ENCODE measurements around the gene TCF20.

Gene TCF20

GRCh38 chr22:42310291-42311015 is 40.0 kb upstream of the TCF20 start:
- Histone ChIP-seq H4K20me1 (ENCODE audit: insufficient read depth, low read length, poor library complexity, severe bottlenecking) (no peaks in the 10 kb centered on the region), H3K4me1 (ENCODE audit: insufficient read depth, low read length, poor library complexity, severe bottlenecking) (peaks cover 61% of the 10 kb centered on the region), H3K27me3 (ENCODE audit: insufficient read depth, low read length, poor library complexity, severe bottlenecking) (no peaks in the 10 kb centered on the region), H3K79me2 (ENCODE audit: insufficient read depth, low read length) (peaks cover 17% of the 10 kb centered on the region; the same call in 1 of the 2 replicates), H3K4me3 (ENCODE audit: low read length, poor library complexity, severe bottlenecking) (no peak overlapping the region), H3K36me3 (ENCODE audit: insufficient read depth, low read length) (no peaks in the 10 kb centered on the region), H3K9ac (ENCODE audit: low read depth, low read length, poor library complexity, severe bottlenecking) (no peak overlapping the region), H3K9me2 (replicated peaks; ENCODE audit: low read depth, low read length) (no peaks in the 10 kb centered on the region), H3F3A (ENCODE audit: low read depth) (no peaks in the 10 kb centered on the region), H2AFZ (ENCODE audit: low read length) (no peak overlapping the region), H3K9me3 (ENCODE audit: insufficient read depth, low read depth, low read length) (no peaks in the 10 kb centered on the region), H3K4me2 (ENCODE audit: low read depth, low read length, poor library complexity, severe bottlenecking) (no peak overlapping the region)
- TF ChIP-seq CTCF (conservative IDR thresholded peaks at IDR 0.05; ENCODE audit: low read length) (no peak), EZH2phosphoT487 (IDR thresholded peaks at IDR 0.05; ENCODE audit: borderline replicate concordance) (no peak)

GRCh38 chr22:42309865-42310264 is 39.4 kb upstream of the TCF20 start:
- H3K9me3 ChIP-seq (ENCODE audit: insufficient read depth, low read depth, low read length) = no peaks in the 10 kb centered on the region
- H3K9ac ChIP-seq (ENCODE audit: low read depth, low read length, poor library complexity, severe bottlenecking) = no peak overlapping the region
- H3K4me2 ChIP-seq (ENCODE audit: low read depth, low read length, poor library complexity, severe bottlenecking) = no peak overlapping the region
- no peaks in the 10 kb centered on the region for H3F3A ChIP-seq (ENCODE audit: low read depth)
- no peak overlapping the region for H2AFZ ChIP-seq (ENCODE audit: low read length)
- H3K79me2 ChIP-seq (ENCODE audit: insufficient read depth, low read length) = peaks cover 17% of the 10 kb centered on the region; the same call in 1 of the 2 replicates
- peaks cover 57% of the 10 kb centered on the region for H3K4me1 ChIP-seq (ENCODE audit: insufficient read depth, low read length, poor library complexity, severe bottlenecking)
- H4K20me1 ChIP-seq (ENCODE audit: insufficient read depth, low read length, poor library complexity, severe bottlenecking) = no peaks in the 10 kb centered on the region
- TF ChIP-seq EZH2phosphoT487 (IDR thresholded peaks at IDR 0.05; ENCODE audit: borderline replicate concordance) (no peak), CTCF (conservative IDR thresholded peaks at IDR 0.05; ENCODE audit: low read length) (no peak)
- no peaks in the 10 kb centered on the region for H3K27me3 ChIP-seq (ENCODE audit: insufficient read depth, low read length, poor library complexity, severe bottlenecking)
- no peak overlapping the region for H3K4me3 ChIP-seq (ENCODE audit: low read length, poor library complexity, severe bottlenecking)
- H3K36me3 ChIP-seq (ENCODE audit: insufficient read depth, low read length) = no peaks in the 10 kb centered on the region
- no peaks in the 10 kb centered on the region for H3K9me2 ChIP-seq (replicated peaks; ENCODE audit: low read depth, low read length)

- H4K20me1 ChIP-seq (ENCODE audit: insufficient read depth, low read length, poor library complexity, severe bottlenecking) = no peaks in the 10 kb centered on the region
- no peak for TF ChIP-seq EZH2phosphoT487 (IDR thresholded peaks at IDR 0.05; ENCODE audit: borderline replicate concordance)
- TF ChIP-seq CTCF (conservative IDR thresholded peaks at IDR 0.05; ENCODE audit: low read length) = no peak
- H3K4me3 ChIP-seq (ENCODE audit: low read length, poor library complexity, severe bottlenecking) = no peak overlapping the region
- H3K4me1 ChIP-seq (ENCODE audit: insufficient read depth, low read length, poor library complexity, severe bottlenecking) = peaks cover 52% of the 10 kb centered on the region
- peaks cover 17% of the 10 kb centered on the region; the same call in 1 of the 2 replicates for H3K79me2 ChIP-seq (ENCODE audit: insufficient read depth, low read length)
- no peak overlapping the region for H2AFZ ChIP-seq (ENCODE audit: low read length)
- no peaks in the 10 kb centered on the region for H3K27me3 ChIP-seq (ENCODE audit: insufficient read depth, low read length, poor library complexity, severe bottlenecking)
- H3K9ac ChIP-seq (ENCODE audit: low read depth, low read length, poor library complexity, severe bottlenecking) = no peak overlapping the region
- no peak overlapping the region for H3K4me2 ChIP-seq (ENCODE audit: low read depth, low read length, poor library complexity, severe bottlenecking)
- H3K9me3 ChIP-seq (ENCODE audit: insufficient read depth, low read depth, low read length) = no peaks in the 10 kb centered on the region
- no peaks in the 10 kb centered on the region for H3K9me2 ChIP-seq (replicated peaks; ENCODE audit: low read depth, low read length)
- H3K36me3 ChIP-seq (ENCODE audit: insufficient read depth, low read length) = no peaks in the 10 kb centered on the region
- no peaks in the 10 kb centered on the region for H3F3A ChIP-seq (ENCODE audit: low read depth)
These were observed 38.5 kb upstream of the TCF20 start for GRCh38 chr22:42308892-42309468.

Measured in Loucy (cell line).